HL-60 (cell line): ENCODE measurements around the gene ORMDL1.
"Not testable (repeated sequence)": the region's sequence is repeated elsewhere in the genome, so short reads cannot be mapped to it uniquely, and the experiment has no call there.

ENCODE experiments used
- DNase-seq, 2 experiments: peaks; one replicate each; pipeline ENCODE4 v3.0.0-alpha.2; 2010 to 2020; ENCODE audit warnings: low read depth in 1 of 2, low spot score in 1 of 2
- H3K27ac ChIP-seq: fragments of 250-450 bp; sonication (Bioruptor Pico); replicated peaks from 2 replicates; pipeline ENCODE4 v1.5.1; 2020; ENCODE audit warnings: mild to moderate bottlenecking, moderate library complexity
- H3K27me3 ChIP-seq: fragments of 250-450 bp; sonication (Bioruptor Pico); 2 replicates; pipeline ENCODE4 v1.5.1; 2021; ENCODE audit warnings: mild to moderate bottlenecking, moderate library complexity; ENCODE audit not compliant: insufficient read depth, poor library complexity, severe bottlenecking
- H3K4me3 ChIP-seq: replicated peaks from 2 replicates; pipeline ENCODE4 v1.5.1; 2011; ENCODE audit warnings: mild to moderate bottlenecking, control low read depth, low read length; ENCODE audit not compliant: insufficient read depth
- CTCF ChIP-seq: IDR thresholded peaks from one replicate; pipeline ENCODE4 v1.5.1; 2011; ENCODE audit warnings: low read length, control low read depth, inconsistent platforms; ENCODE audit not compliant: insufficient read depth
- GABPA ChIP-seq: IDR thresholded peaks from 2 replicates; pipeline ENCODE4 v1.6.1; 2012; ENCODE audit warnings: low read depth
- POLR2AphosphoS5 ChIP-seq: IDR thresholded peaks from 2 replicates; pipeline ENCODE4 v1.6.1; 2012; ENCODE audit warnings: low read depth
- SPI1 ChIP-seq: IDR thresholded peaks from 2 replicates; pipeline ENCODE4 v1.6.1; 2012; ENCODE audit warnings: low read depth, mild to moderate bottlenecking, borderline replicate concordance
- TF ChIP-seq, protein P1 (sequence below): IDR thresholded peaks from 2 replicates; pipeline ENCODE4 v1.6.1; 2012; ENCODE audit warnings: low read depth; ENCODE audit not compliant: insufficient replicate concordance

The ORMDL1 gene

DNA sequence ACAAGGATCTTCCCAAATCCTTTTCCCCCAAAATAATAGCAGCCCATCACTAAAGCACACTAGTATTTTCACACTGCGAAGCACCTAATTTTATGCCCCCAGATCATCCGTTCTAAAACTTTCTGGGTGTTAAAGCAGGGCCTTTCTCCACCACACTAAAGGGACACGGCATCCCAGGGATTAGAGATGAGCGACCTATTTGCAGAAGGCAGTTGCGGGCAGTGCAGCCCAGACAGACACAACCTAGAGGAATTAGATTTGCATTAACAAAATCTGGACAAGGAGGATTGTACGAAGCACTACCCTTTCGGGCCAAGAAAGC is 21.9 kb downstream of the ORMDL1 start:
- TF ChIP-seq SPI1: no peak
- TF ChIP-seq, protein P1, sequence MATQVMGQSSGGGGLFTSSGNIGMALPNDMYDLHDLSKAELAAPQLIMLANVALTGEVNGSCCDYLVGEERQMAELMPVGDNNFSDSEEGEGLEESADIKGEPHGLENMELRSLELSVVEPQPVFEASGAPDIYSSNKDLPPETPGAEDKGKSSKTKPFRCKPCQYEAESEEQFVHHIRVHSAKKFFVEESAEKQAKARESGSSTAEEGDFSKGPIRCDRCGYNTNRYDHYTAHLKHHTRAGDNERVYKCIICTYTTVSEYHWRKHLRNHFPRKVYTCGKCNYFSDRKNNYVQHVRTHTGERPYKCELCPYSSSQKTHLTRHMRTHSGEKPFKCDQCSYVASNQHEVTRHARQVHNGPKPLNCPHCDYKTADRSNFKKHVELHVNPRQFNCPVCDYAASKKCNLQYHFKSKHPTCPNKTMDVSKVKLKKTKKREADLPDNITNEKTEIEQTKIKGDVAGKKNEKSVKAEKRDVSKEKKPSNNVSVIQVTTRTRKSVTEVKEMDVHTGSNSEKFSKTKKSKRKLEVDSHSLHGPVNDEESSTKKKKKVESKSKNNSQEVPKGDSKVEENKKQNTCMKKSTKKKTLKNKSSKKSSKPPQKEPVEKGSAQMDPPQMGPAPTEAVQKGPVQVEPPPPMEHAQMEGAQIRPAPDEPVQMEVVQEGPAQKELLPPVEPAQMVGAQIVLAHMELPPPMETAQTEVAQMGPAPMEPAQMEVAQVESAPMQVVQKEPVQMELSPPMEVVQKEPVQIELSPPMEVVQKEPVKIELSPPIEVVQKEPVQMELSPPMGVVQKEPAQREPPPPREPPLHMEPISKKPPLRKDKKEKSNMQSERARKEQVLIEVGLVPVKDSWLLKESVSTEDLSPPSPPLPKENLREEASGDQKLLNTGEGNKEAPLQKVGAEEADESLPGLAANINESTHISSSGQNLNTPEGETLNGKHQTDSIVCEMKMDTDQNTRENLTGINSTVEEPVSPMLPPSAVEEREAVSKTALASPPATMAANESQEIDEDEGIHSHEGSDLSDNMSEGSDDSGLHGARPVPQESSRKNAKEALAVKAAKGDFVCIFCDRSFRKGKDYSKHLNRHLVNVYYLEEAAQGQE: no peak
- no peak for TF ChIP-seq GABPA
- TF ChIP-seq POLR2AphosphoS5: no peak
- TF ChIP-seq CTCF: no peak

DNA sequence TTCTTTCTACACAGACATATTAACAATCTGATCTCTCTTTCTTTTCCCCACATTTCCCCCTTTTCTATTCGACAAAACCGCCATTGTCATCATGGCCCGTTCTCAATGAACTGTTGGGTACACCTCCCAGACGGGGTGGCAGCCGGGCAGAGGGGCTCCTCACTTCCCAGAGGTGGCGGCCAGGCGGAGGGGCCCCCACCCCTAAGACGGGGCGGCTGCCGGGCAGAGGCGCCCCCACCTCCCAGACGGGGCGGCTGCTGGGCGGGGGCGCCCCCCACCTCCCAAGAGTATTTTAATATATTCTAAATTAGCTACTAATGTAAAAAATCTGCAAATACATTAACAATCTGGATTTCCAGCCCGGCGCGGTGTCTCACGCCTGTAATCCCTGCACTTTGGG is 24.0 kb downstream of the ORMDL1 start:
- not testable (repeated sequence) for DNase-seq, H3K27ac ChIP-seq, H3K4me3 ChIP-seq, H3K27me3 ChIP-seq

More for the DNA sequence above, 21.9 kb downstream of the ORMDL1 start:
- peak overlapping the region; percentile 80 for H3K27ac ChIP-seq
- H3K27me3 ChIP-seq: no peaks in the 10 kb centered on the region
- peak overlapping the region; percentile 70 for H3K4me3 ChIP-seq
- no peak for DNase-seq

GRCh38 chr2:189756311-189756952 is 27.7 kb downstream of the ORMDL1 start:
- no peak overlapping the region for H3K27ac ChIP-seq
- no peak for TF ChIP-seq CTCF
- TF ChIP-seq, protein P1: no peak
- TF ChIP-seq POLR2AphosphoS5: no peak
- TF ChIP-seq SPI1: no peak
- no peak overlapping the region for H3K4me3 ChIP-seq
- no peak for DNase-seq
- H3K27me3 ChIP-seq: no peaks in the 10 kb centered on the region

- TF ChIP-seq POLR2AphosphoS5 (no peak), CTCF (peak; percentile 61), GABPA (no peak)
- TF ChIP-seq, protein P1: no peak
- no peak overlapping the region for H3K4me3 ChIP-seq
- peak in 1 of 2 experiments; percentile 48 for DNase-seq
- H3K27me3 ChIP-seq: no peaks in the 10 kb centered on the region
- H3K27ac ChIP-seq: no peak overlapping the region
Observed at GRCh38 chr2:189751080-189751658, 33.0 kb downstream of the ORMDL1 start.
